PFSK-1 (cell line): ENCODE results near the gene KRTAP10-1.

ENCODE experiments used
- FOXP2 ChIP-seq: optimal IDR thresholded peaks from 2 replicates; pipeline ENCODE3; 2011; ENCODE audit warnings: borderline replicate concordance, control low read depth, inconsistent platforms; ENCODE audit not compliant: insufficient read depth; ENCODE audit errors: extremely low read length, extremely low read depth
- POLR2AphosphoS5 ChIP-seq: IDR thresholded peaks from 2 replicates; pipeline ENCODE4 v1.6.1; 2012; ENCODE audit warnings: low read depth, mild to moderate bottlenecking, control low read depth, low read length, moderate library complexity
- SIN3A ChIP-seq: IDR thresholded peaks from 2 replicates; pipeline ENCODE4 v1.6.1; 2012; ENCODE audit warnings: mild to moderate bottlenecking, low read length, moderate library complexity, borderline replicate concordance; ENCODE audit not compliant: insufficient read depth
- TAF1 ChIP-seq: IDR thresholded peaks from 2 replicates; pipeline ENCODE4 v1.6.1; 2012; ENCODE audit warnings: low read length, control low read depth, borderline replicate concordance; ENCODE audit not compliant: insufficient read depth
- TF ChIP-seq, protein P1 (sequence below), 2 experiments: IDR thresholded peaks; 2 replicates each; pipeline versions ENCODE4 v1.6.1 to v1.8.0; 2011 to 2012; ENCODE audit warnings: low read depth in 2 of 2, low read length in 2 of 2, control low read depth in 1 of 2, inconsistent platforms in 1 of 2, mild to moderate bottlenecking in 1 of 2, moderate library complexity in 1 of 2; ENCODE audit not compliant: insufficient read depth in 1 of 2

KRTAP10-1 gene

GRCh38 chr21:44537930-44538911, 1.8 kb downstream of the KRTAP10-1 start:
- TF ChIP-seq, protein P1, sequence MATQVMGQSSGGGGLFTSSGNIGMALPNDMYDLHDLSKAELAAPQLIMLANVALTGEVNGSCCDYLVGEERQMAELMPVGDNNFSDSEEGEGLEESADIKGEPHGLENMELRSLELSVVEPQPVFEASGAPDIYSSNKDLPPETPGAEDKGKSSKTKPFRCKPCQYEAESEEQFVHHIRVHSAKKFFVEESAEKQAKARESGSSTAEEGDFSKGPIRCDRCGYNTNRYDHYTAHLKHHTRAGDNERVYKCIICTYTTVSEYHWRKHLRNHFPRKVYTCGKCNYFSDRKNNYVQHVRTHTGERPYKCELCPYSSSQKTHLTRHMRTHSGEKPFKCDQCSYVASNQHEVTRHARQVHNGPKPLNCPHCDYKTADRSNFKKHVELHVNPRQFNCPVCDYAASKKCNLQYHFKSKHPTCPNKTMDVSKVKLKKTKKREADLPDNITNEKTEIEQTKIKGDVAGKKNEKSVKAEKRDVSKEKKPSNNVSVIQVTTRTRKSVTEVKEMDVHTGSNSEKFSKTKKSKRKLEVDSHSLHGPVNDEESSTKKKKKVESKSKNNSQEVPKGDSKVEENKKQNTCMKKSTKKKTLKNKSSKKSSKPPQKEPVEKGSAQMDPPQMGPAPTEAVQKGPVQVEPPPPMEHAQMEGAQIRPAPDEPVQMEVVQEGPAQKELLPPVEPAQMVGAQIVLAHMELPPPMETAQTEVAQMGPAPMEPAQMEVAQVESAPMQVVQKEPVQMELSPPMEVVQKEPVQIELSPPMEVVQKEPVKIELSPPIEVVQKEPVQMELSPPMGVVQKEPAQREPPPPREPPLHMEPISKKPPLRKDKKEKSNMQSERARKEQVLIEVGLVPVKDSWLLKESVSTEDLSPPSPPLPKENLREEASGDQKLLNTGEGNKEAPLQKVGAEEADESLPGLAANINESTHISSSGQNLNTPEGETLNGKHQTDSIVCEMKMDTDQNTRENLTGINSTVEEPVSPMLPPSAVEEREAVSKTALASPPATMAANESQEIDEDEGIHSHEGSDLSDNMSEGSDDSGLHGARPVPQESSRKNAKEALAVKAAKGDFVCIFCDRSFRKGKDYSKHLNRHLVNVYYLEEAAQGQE (IDR thresholded peaks at IDR 0.05; ENCODE audit: insufficient read depth in 1 of 2, low read depth in 2 of 2, low read length in 2 of 2) = no peak
- TF ChIP-seq SIN3A (no peak), POLR2AphosphoS5 (no peak), TAF1 (no peak), FOXP2 (no peak)

GRCh38 chr21:44535963-44536362, 4.0 kb downstream of the KRTAP10-1 start:
- no peak for TF ChIP-seq FOXP2
- TF ChIP-seq SIN3A = no peak

DNA sequence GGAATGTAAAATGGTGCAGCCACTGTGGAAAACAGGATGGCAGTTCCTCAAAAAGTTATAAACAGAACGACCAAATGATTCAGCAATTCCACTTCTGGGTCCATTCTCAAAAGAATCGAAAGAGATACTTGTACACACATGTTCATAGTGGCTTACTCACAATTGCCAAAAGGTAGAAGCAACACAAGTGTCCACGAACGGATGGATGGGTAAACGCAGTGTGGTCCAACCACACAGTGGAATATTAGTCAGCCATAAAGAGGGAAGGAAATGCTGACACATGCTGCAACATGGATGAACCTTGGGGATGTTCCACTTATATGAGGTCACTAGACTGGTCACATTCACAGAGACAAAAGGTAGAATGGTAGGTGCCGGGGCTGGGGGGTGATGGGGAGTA, 5.3 kb downstream of the KRTAP10-1 start:
- no peak for TF ChIP-seq TAF1
- TF ChIP-seq, protein P1 (IDR thresholded peaks at IDR 0.05; ENCODE audit: insufficient read depth in 1 of 2, low read depth in 2 of 2, low read length in 2 of 2) = no peak

GRCh38 chr21:44533891-44534627, 5.9 kb downstream of the KRTAP10-1 start:
- TF ChIP-seq SIN3A (no peak), POLR2AphosphoS5 (no peak), TAF1 (no peak), FOXP2 (no peak)
- TF ChIP-seq, protein P1 (IDR thresholded peaks at IDR 0.05; ENCODE audit: insufficient read depth in 1 of 2, low read depth in 2 of 2, low read length in 2 of 2) = no peak

DNA sequence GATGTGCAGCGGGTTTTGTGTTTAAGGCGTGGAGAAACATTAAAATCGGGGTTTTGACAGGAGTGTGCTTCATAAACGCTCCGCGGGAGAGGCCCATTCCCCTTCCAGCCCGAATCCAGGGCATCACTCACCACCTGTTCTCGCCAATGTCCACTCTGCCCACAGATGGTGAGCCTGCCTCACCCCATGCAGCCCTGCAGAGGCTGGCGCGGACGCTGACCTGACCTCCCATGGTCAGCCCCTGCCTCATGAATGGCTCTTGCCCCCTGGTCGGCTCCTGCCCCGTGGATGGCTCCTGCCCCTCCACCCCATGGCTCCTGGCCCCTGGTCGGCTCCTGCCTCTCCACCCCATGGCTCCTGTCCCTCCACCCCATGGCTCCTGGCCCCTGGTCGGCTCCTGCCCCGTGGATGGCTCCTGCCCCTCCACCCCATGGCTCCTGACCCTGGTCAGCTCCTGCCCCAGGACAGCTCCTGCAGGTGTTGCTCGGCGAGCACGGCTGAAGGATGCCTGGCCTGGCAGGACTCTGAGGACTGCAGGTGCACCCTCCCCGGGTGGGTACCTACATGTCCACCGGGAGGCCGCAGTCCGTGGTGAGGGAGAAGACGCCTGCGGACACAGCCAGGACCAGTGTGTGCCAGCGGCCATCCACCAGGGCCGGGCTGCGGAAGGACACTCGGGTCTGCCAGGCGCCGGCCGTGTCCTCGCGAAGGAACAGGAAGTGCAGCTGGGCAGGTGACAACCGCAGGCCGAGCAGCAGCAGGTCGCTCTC, 6.7 kb downstream of the KRTAP10-1 start:
- TF ChIP-seq POLR2AphosphoS5 (no peak), TAF1 (no peak), SIN3A (no peak), FOXP2 (no peak)
- TF ChIP-seq, protein P1 (IDR thresholded peaks at IDR 0.05; ENCODE audit: insufficient read depth in 1 of 2, low read depth in 2 of 2, low read length in 2 of 2) = no peak
